ENCODE results near the gene ARL15. TPM values are rescaled to one million over a fixed set of nuclear protein-coding genes. Genes with fewer than 3 reads are reported as not detected.

ARL15 gene
- total and polyA plus RNA-seq, 5 donors: 14.2 to 30.3 (median 24.8) TPM

DNA sequence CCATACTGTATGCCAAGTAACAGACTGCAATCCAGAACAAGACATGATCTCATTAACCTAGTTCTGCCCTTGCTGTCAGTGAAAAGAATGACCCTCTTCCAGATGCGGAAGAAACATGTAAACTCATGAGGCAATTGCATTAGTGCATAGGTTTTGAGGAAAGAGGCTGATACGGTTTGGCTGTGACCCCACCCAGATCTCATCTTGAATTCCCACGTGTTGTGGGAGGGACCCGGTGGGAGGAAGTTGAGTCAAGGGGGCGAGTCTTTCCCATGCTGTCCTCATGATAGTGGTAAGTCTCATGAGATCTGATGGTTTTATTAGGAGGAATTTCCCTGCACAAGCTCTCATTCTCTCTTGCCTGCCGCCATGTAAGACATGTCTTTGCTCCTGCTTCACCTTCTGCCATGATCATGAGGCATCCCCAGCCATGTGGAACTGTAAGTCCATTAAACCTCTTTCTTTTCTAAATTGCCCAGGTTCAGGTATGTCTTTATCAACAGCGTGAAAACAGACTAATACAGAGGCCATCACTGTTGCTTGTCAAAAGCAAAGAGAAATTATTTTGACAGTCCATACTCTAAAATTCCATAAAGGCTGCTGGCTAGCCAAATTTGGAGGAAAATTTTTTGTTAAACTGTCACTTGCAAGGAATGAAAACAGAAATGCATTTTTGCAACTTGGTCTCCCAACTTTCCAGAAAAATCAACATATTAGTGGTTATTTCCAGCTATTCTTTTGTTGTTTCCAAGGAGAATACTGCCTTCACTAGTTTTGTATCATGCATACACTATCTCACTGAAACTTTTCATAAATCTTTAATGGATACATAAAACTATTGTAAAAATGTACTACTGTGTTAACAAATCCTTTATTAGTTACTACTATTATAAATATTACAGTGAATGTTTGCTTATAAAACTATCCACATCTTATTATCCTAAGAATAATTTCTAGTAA lies 3.2 kb upstream of the ARL15 start:
- H3K27me3 ChIP-seq (ENCODE audit: control insufficient read depth, insufficient read depth): no peaks in the 10 kb centered on the region
- DNase-seq: no peak
- no peak overlapping the region for H3K27ac ChIP-seq (ENCODE audit: low read length)
- intact Hi-C loops (cut with DNase I): loop anchor here in 2 of 4 donors (5.0 to 10.0 kb wide), 5 partner anchors 56 to 181 kb away; no protein-coding TSS in a partner anchor
- ATAC-seq: no peak
- no peak overlapping the region for H3K4me3 ChIP-seq (ENCODE audit: low read length)
- H3K4me1 ChIP-seq (ENCODE audit: control insufficient read depth, insufficient read depth, low read length): no peaks in the 10 kb centered on the region
- WGBS: 73% methylated on average over 7 of the region's 7 CpGs
- no peaks in the 10 kb centered on the region for H3K9me3 ChIP-seq (ENCODE audit: control insufficient read depth, low read length)

- Histone ChIP-seq H3K4me3 (ENCODE audit: low read length) (no peak overlapping the region), H3K27ac (ENCODE audit: low read length) (no peak overlapping the region), H3K27me3 (ENCODE audit: control insufficient read depth, insufficient read depth) (no peaks in the 10 kb centered on the region), H3K4me1 (ENCODE audit: control insufficient read depth, insufficient read depth, low read length) (no peaks in the 10 kb centered on the region), H3K9me3 (ENCODE audit: control insufficient read depth, low read length) (no peaks in the 10 kb centered on the region)
- ATAC-seq (no peak), DNase-seq (no peak)
- intact Hi-C loops (cut with DNase I): loop anchor here in 2 of 4 donors (5.0 to 10.0 kb wide), 5 partner anchors 55 to 182 kb away; no protein-coding TSS in a partner anchor
- 88% methylated on average over 3 of the region's 3 CpGs for WGBS
These were observed 2.1 kb upstream of the ARL15 start for GRCh38 chr5:54312499-54312898.

DNA sequence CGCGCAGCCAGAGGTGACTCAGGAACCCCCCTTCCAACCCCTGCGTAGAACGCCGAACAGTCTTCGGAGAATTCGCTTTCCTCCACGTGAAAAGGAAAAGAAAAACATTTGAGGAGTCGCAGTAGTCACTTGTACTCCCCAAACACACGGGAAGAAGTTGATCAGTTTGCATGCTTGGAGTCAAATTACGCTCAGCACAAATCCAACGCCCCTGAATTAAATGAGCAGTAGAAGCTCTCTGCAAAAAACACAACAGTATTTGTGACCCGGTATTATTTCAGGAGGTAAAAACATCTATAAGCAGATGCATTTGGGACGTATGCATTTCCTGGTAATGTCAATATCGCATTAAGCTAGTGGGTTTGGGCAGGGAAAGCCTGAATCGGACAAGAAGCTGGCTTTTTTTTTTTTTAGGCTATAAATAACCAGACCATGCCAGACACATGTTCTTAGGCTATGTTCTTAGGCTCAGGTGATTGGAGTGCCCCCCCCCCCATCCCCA lies 854 bp upstream of the ARL15 start:
- no peak for DNase-seq
- Histone ChIP-seq H3K9me3 (ENCODE audit: control insufficient read depth, low read length) (no peaks in the 10 kb centered on the region), H3K4me3 (ENCODE audit: low read length) (peak overlapping the region; percentile 81), H3K27me3 (ENCODE audit: control insufficient read depth, insufficient read depth) (no peaks in the 10 kb centered on the region), H3K27ac (ENCODE audit: low read length) (peak overlapping the region; percentile 93), H3K4me1 (ENCODE audit: control insufficient read depth, insufficient read depth, low read length) (no peaks in the 10 kb centered on the region)
- intact Hi-C loops (cut with DNase I): loop anchor here in 2 of 4 donors (5.0 to 10.0 kb wide), 5 partner anchors 54 to 184 kb away; no protein-coding TSS in a partner anchor
- peak in 1 of 2 donors; percentile 6 for ATAC-seq
- WGBS: under 1% methylated on average over 16 of the region's 16 CpGs

GRCh38 chr5:54309691-54310432 lies 511 bp downstream of the ARL15 start:
- under 1% methylated on average over 39 of the region's 39 CpGs for WGBS
- peak; percentile 44 to 62 for ATAC-seq
- H3K4me1 ChIP-seq (ENCODE audit: control insufficient read depth, insufficient read depth, low read length): no peaks in the 10 kb centered on the region

GRCh38 chr5:54309276-54309675 lies 1.1 kb downstream of the ARL15 start:
- 5% methylated on average over 10 of the region's 10 CpGs for WGBS
- ATAC-seq (no peak), DNase-seq (peak in 1 of 3 donors; percentile 42)
- intact Hi-C loops (cut with DNase I): loop anchor here in 1 of 4 donors (10.0 kb wide), 1 partner anchor 54 kb away; no protein-coding TSS in a partner anchor
- no peaks in the 10 kb centered on the region for H3K27me3 ChIP-seq (ENCODE audit: control insufficient read depth, insufficient read depth)
- H3K4me3 ChIP-seq (ENCODE audit: low read length): peak overlapping the region; percentile 81
- H3K27ac ChIP-seq (ENCODE audit: low read length): no peak overlapping the region
- H3K9me3 ChIP-seq (ENCODE audit: control insufficient read depth, low read length): no peaks in the 10 kb centered on the region
- no peaks in the 10 kb centered on the region for H3K4me1 ChIP-seq (ENCODE audit: control insufficient read depth, insufficient read depth, low read length)

More at GRCh38 chr5:54309691-54310432, 511 bp downstream of the ARL15 start:
- Histone ChIP-seq H3K27ac (ENCODE audit: low read length) (peak overlapping the region; percentile 38), H3K27me3 (ENCODE audit: control insufficient read depth, insufficient read depth) (no peaks in the 10 kb centered on the region), H3K9me3 (ENCODE audit: control insufficient read depth, low read length) (no peaks in the 10 kb centered on the region), H3K4me3 (ENCODE audit: low read length) (peak overlapping the region; percentile 81)
- DNase-seq: peak; percentile 46 to 68 (median 64)
- intact Hi-C loops (cut with DNase I): loop anchor here in 3 of 4 donors (5.0 to 10.0 kb wide), 6 partner anchors 53 to 185 kb away; no protein-coding TSS in a partner anchor

- DNase-seq: no peak
- Histone ChIP-seq H3K4me3 (ENCODE audit: low read length) (no peak overlapping the region), H3K27ac (ENCODE audit: low read length) (no peak overlapping the region), H3K27me3 (ENCODE audit: control insufficient read depth, insufficient read depth) (no peaks in the 10 kb centered on the region), H3K4me1 (ENCODE audit: control insufficient read depth, insufficient read depth, low read length) (peaks cover 2% of the 10 kb centered on the region), H3K9me3 (ENCODE audit: control insufficient read depth, low read length) (no peaks in the 10 kb centered on the region)
- ATAC-seq: no peak
- 78% methylated on average over 3 of the region's 3 CpGs for WGBS
- intact Hi-C loops (cut with DNase I): loop anchor here in 1 of 4 donors (10.0 kb wide), 1 partner anchor 53 kb away; no protein-coding TSS in a partner anchor
These were observed 2.8 kb downstream of the ARL15 start for GRCh38 chr5:54307583-54307982.

GRCh38 chr5:54306893-54307292 lies 3.5 kb downstream of the ARL15 start:
- H3K9me3 ChIP-seq (ENCODE audit: control insufficient read depth, low read length): no peaks in the 10 kb centered on the region
- WGBS: 90% methylated on average over 1 of the region's 1 CpG
- no peak for ATAC-seq
- no peaks in the 10 kb centered on the region for H3K27me3 ChIP-seq (ENCODE audit: control insufficient read depth, insufficient read depth)
- DNase-seq: no peak
- peaks cover 4% of the 10 kb centered on the region for H3K4me1 ChIP-seq (ENCODE audit: control insufficient read depth, insufficient read depth, low read length)
- H3K27ac ChIP-seq (ENCODE audit: low read length): no peak overlapping the region
- no peak overlapping the region for H3K4me3 ChIP-seq (ENCODE audit: low read length)
- intact Hi-C loops (cut with DNase I): loop anchor here in 1 of 4 donors (10.0 kb wide), 1 partner anchor 52 kb away; no protein-coding TSS in a partner anchor

- ATAC-seq: no peak
- Histone ChIP-seq H3K27ac (ENCODE audit: low read length) (no peak overlapping the region), H3K27me3 (ENCODE audit: control insufficient read depth, insufficient read depth) (no peaks in the 10 kb centered on the region), H3K4me1 (ENCODE audit: control insufficient read depth, insufficient read depth, low read length) (peaks cover 8% of the 10 kb centered on the region), H3K4me3 (ENCODE audit: low read length) (no peak overlapping the region), H3K9me3 (ENCODE audit: control insufficient read depth, low read length) (no peaks in the 10 kb centered on the region)
- intact Hi-C loops (cut with DNase I): loop anchor here in 1 of 4 donors (10.0 kb wide), 1 partner anchor 51 kb away; no protein-coding TSS in a partner anchor
- 81% methylated on average over 4 of the region's 4 CpGs for WGBS
- no peak for DNase-seq
These were observed 4.6 kb downstream of the ARL15 start for GRCh38 chr5:54305737-54306136.

GRCh38 chr5:54304040-54304439 lies 6.3 kb downstream of the ARL15 start:
- ATAC-seq (no peak), DNase-seq (peak in 1 of 3 donors; percentile 30)
- intact Hi-C loops (cut with DNase I): loop anchor here in 1 of 4 donors (10.0 kb wide), 1 partner anchor 49 kb away; no protein-coding TSS in a partner anchor
- WGBS: 83% methylated on average over 2 of the region's 2 CpGs
- Histone ChIP-seq H3K9me3 (ENCODE audit: control insufficient read depth, low read length) (no peaks in the 10 kb centered on the region), H3K4me3 (ENCODE audit: low read length) (no peak overlapping the region), H3K27me3 (ENCODE audit: control insufficient read depth, insufficient read depth) (no peaks in the 10 kb centered on the region), H3K4me1 (ENCODE audit: control insufficient read depth, insufficient read depth, low read length) (peaks cover 11% of the 10 kb centered on the region), H3K27ac (ENCODE audit: low read length) (no peak overlapping the region)

DNA sequence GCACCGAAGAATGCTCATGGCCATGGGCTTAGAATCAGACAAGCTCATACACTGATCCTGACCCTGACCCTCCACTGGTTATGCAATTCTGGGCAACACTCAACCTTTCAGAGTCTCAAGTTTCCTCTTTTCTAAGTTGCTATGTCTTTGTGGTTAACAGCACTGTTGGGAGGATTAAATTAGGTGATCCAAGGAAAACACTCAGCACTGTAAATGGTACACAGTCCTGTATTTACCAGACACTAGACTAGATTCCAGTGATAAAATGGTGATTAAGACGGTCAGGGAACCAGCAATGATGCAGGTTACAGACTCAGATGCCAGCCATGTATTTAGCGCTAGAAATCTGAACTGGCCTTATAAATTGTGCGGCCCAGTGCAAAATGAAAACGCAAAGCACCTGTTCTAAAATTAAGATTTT lies 8.1 kb downstream of the ARL15 start:
- Histone ChIP-seq H3K27ac (ENCODE audit: low read length) (no peak overlapping the region), H3K9me3 (ENCODE audit: control insufficient read depth, low read length) (no peaks in the 10 kb centered on the region), H3K27me3 (ENCODE audit: control insufficient read depth, insufficient read depth) (no peaks in the 10 kb centered on the region), H3K4me1 (ENCODE audit: control insufficient read depth, insufficient read depth, low read length) (peaks cover 12% of the 10 kb centered on the region), H3K4me3 (ENCODE audit: low read length) (no peak overlapping the region)
- intact Hi-C loops (cut with DNase I): loop anchor here in 1 of 4 donors (10.0 kb wide), 1 partner anchor 47 kb away; no protein-coding TSS in a partner anchor
- DNase-seq (no peak), ATAC-seq (peak; percentile 39 to 76)
- 85% methylated on average over 5 of the region's 5 CpGs for WGBS
